ENCODE data around the gene TAF6. TPM values are rescaled to one million over a fixed set of nuclear protein-coding genes. Genes with fewer than 3 reads are reported as not detected.

The TAF6 gene
- total and polyA plus RNA-seq, 9 of the 15 experiments (the other 6 are each of a cell fraction or from before 2014, with no cell fraction given) = 0.78 to 78.7 (median 21.3) TPM

- TF ChIP-seq ZMIZ1 (IDR thresholded peaks at IDR 0.05; ENCODE audit: low read depth in 2 of 2, low read length in 2 of 2) (no peak), ZNF12 (CRISPR knock-in tag; IDR thresholded peaks at IDR 0.05) (peak; percentile 60; the same call in 1 of the 2 replicates), PHB (CRISPR knock-in tag; IDR thresholded peaks at IDR 0.05) (0 out of 2 replicates have a peak, but pooled peaks have one; percentile 9), TGIF2 (CRISPR knock-in tag; IDR thresholded peaks at IDR 0.05) (0 out of 2 replicates have a peak, but pooled peaks have one; percentile 76), ATF1 (CRISPR knock-in tag; IDR thresholded peaks at IDR 0.05) (no peak), ATF1 (tag; IDR thresholded peaks at IDR 0.05) (peak; percentile 83), CTCFL (IDR thresholded peaks at IDR 0.05; ENCODE audit: borderline replicate concordance, insufficient read depth, low read depth, low read length, poor library complexity, severe bottlenecking) (no peak), E2F1 (CRISPR knock-in tag; IDR thresholded peaks at IDR 0.05) (0 out of 2 replicates have a peak, but pooled peaks have one; percentile 9), FUS (optimal IDR thresholded peaks at IDR 0.05; ENCODE audit: low read depth, low read length) (peak; percentile 67), HEY1 (CRISPR knock-in tag; IDR thresholded peaks at IDR 0.05; ENCODE audit: borderline replicate concordance) (0 out of 2 replicates have a peak, but pooled peaks have one; percentile 33), NKRF (IDR thresholded peaks at IDR 0.05; ENCODE audit: borderline replicate concordance) (peak; percentile 47; the same call in 1 of the 2 replicates)
Observed at GRCh38 chr7:100126931-100127865, 8.0 kb upstream of the TAF6 start, which contains the start of gene MBLAC1 (continued).

Data from K562 (cell line).